H1 (cell line): Measurements from ENCODE around the gene CXCL12. TPM values are rescaled to one million over a fixed set of nuclear protein-coding genes. Genes with fewer than 3 reads are reported as not detected.

Source experiments
- CTCF ChIA-PET: fragments of 300-600 bp; sonication (Branson Sonifier 250); formaldehyde crosslinking; loops from one replicate; lab custom pipeline; 2021; ENCODE audit not compliant: partially characterized antibody; lab: Charles Lee
- POLR2A ChIA-PET: fragments of 300-600 bp; sonication (Branson Sonifier 250); formaldehyde crosslinking; loops from one replicate; lab custom pipeline; 2021; ENCODE audit warnings: inconsistent platforms; ENCODE audit not compliant: partially characterized antibody; lab: Charles Lee
- DNase-seq, 2 experiments: peaks; one replicate each; pipeline versions ENCODE4 v3.0.0 to v3.0.0-alpha.2; 2010 to 2022; ENCODE audit warnings: low spot score in 2 of 2, low read depth in 1 of 2, mixed read lengths in 1 of 2
- FAIRE-seq: peaks from 2 replicates; lab custom pipeline; 2011; peaks lifted over from hg19 to GRCh38; lab: Jason Lieb, UNC
- H2AFZ ChIP-seq: 2 replicates; pipeline ENCODE4 v1.8.1; 2012; ENCODE audit warnings: low read length, inconsistent platforms
- H2AK5ac ChIP-seq: 2 replicates; pipeline ENCODE4 v1.6.1; 2013; ENCODE audit warnings: low read depth, low read length
- H2BK120ac ChIP-seq: replicated peaks from 2 replicates; pipeline ENCODE3; 2013; ENCODE audit warnings: low read depth, low read length, inconsistent platforms
- H2BK12ac ChIP-seq: 2 replicates; pipeline ENCODE4 v1.6.1; 2013; ENCODE audit warnings: low read depth, low read length
- H2BK15ac ChIP-seq: 2 replicates; pipeline ENCODE4 v1.6.1; 2013; ENCODE audit warnings: low read length
- H2BK20ac ChIP-seq: 2 replicates; pipeline ENCODE4 v1.6.1; 2013; ENCODE audit warnings: low read length
- H2BK5ac ChIP-seq: 2 replicates; pipeline ENCODE4 v1.6.1; 2013; ENCODE audit warnings: low read depth, low read length
- H3K14ac ChIP-seq: 2 replicates; pipeline ENCODE4 v1.6.1; 2013; ENCODE audit warnings: inconsistent platforms; ENCODE audit not compliant: insufficient read length
- H3K18ac ChIP-seq: 2 replicates; pipeline ENCODE4 v1.6.1; 2013; ENCODE audit warnings: low read length; ENCODE audit errors: extremely low read depth
- H3K23ac ChIP-seq: 2 replicates; pipeline ENCODE4 v1.6.1; 2013; ENCODE audit warnings: inconsistent platforms; ENCODE audit not compliant: insufficient read length
- H3K23me2 ChIP-seq: 2 replicates; pipeline ENCODE4 v1.6.1; 2013; ENCODE audit warnings: low read depth, low read length
- H3K27ac ChIP-seq: 2 replicates; pipeline ENCODE4 v1.6.1; 2011; ENCODE audit warnings: low read depth, low read length, inconsistent platforms
- H3K27me3 ChIP-seq, 4 experiments: replicated peaks in 1 of 4; 1 replicate in 1 of 4; 2 replicates in 3 of 4; pipeline versions ENCODE4 v1.6.1 to v1.8.1; 2011 to 2013; ENCODE audit warnings: low read length in 3 of 4, mild to moderate bottlenecking in 3 of 4, inconsistent platforms in 2 of 4, mixed read lengths in 2 of 4, moderate library complexity in 1 of 4; ENCODE audit not compliant: control insufficient read depth in 3 of 4, insufficient read depth in 3 of 4; ENCODE audit errors: extremely low read depth in 1 of 4
- H3K36me3 ChIP-seq, 4 experiments: 2 replicates each; pipeline versions ENCODE4 v1.6.1 to v1.8.1; 2011 to 2013; ENCODE audit warnings: mild to moderate bottlenecking in 4 of 4, low read length in 3 of 4, moderate library complexity in 2 of 4, control low read depth in 1 of 4, inconsistent platforms in 1 of 4; ENCODE audit not compliant: insufficient read depth in 4 of 4, control insufficient read depth in 2 of 4
- H3K4ac ChIP-seq: replicated peaks from 2 replicates; pipeline ENCODE3; 2013; ENCODE audit warnings: low read length, low read depth, mixed read lengths, inconsistent platforms; ENCODE audit not compliant: insufficient read length
- H3K4me1 ChIP-seq, 4 experiments: replicated peaks in 1 of 4; 1 replicate in 1 of 4; 2 replicates in 3 of 4; pipeline versions ENCODE4 v1.6.1 to v1.8.1; 2011 to 2013; ENCODE audit warnings: low read length in 3 of 4, inconsistent platforms in 2 of 4, mixed read lengths in 1 of 4; ENCODE audit not compliant: insufficient read depth in 4 of 4, control insufficient read depth in 3 of 4
- H3K4me2 ChIP-seq, 2 experiments: 2 replicates each; pipeline versions ENCODE4 v1.6.1 to v1.8.1; 2011 to 2013; ENCODE audit warnings: low read depth in 2 of 2, low read length in 2 of 2, control low read depth in 1 of 2, inconsistent platforms in 1 of 2, mild to moderate bottlenecking in 1 of 2; ENCODE audit not compliant: insufficient read depth in 1 of 2
- H3K4me3 ChIP-seq, 4 experiments: fragments of 200-600, 300-600 bp in 1 of 4; sonication (generic), shearing (Covaris generic), sonication (Bioruptor Twin) in 1 of 4; 2 replicates each; pipeline versions ENCODE4 v1.5.1 to v1.8.1; 2011 to 2016; ENCODE audit warnings: low read length in 4 of 4, low read depth in 3 of 4, control low read depth in 2 of 4, inconsistent platforms in 2 of 4, mild to moderate bottlenecking in 2 of 4, mixed read lengths in 1 of 4, moderate library complexity in 1 of 4; ENCODE audit not compliant: insufficient read depth in 2 of 4; ENCODE audit errors: extremely low read depth in 1 of 4
- H3K56ac ChIP-seq: replicated peaks from 2 replicates; pipeline ENCODE3; 2013; ENCODE audit warnings: low read depth, mild to moderate bottlenecking, mixed read lengths, low read length, inconsistent platforms; ENCODE audit not compliant: insufficient read length
- H3K79me1 ChIP-seq: 2 replicates; pipeline ENCODE4 v1.6.1; 2013; ENCODE audit warnings: low read depth, low read length, control low read depth
- H3K79me2 ChIP-seq, 2 experiments: 2 replicates each; pipeline versions ENCODE4 v1.6.1 to v1.8.1; 2012 to 2013; ENCODE audit warnings: low read length in 2 of 2, mild to moderate bottlenecking in 2 of 2, inconsistent platforms in 1 of 2; ENCODE audit not compliant: insufficient read depth in 2 of 2, control insufficient read depth in 1 of 2
- H3K9ac ChIP-seq, 4 experiments: replicated peaks in 1 of 4; 1 replicate in 1 of 4; 2 replicates in 3 of 4; pipeline versions ENCODE4 v1.6.1 to v1.8.1; 2011 to 2013; ENCODE audit warnings: low read depth in 3 of 4, low read length in 3 of 4, control low read depth in 2 of 4, mild to moderate bottlenecking in 2 of 4, moderate library complexity in 2 of 4, inconsistent platforms in 1 of 4; ENCODE audit errors: extremely low read depth in 1 of 4
- H3K9me3 ChIP-seq, 2 experiments: 2 replicates each; pipeline versions ENCODE4 v1.6.1 to v1.8.1; 2012 to 2013; ENCODE audit warnings: mild to moderate bottlenecking in 2 of 2, moderate library complexity in 2 of 2, control low read depth in 1 of 2, inconsistent platforms in 1 of 2, low read depth in 1 of 2, low read length in 1 of 2, mixed read lengths in 1 of 2; ENCODE audit not compliant: insufficient read depth in 2 of 2
- H4K20me1 ChIP-seq, 2 experiments: replicated peaks in 1 of 2; 2 replicates each; pipeline versions ENCODE3 to v1.8.1; 2011 to 2013; ENCODE audit warnings: inconsistent platforms in 2 of 2, low read length in 2 of 2, mild to moderate bottlenecking in 1 of 2; ENCODE audit not compliant: insufficient read depth in 2 of 2, control insufficient read depth in 1 of 2
- H4K5ac ChIP-seq: 2 replicates; pipeline ENCODE4 v1.6.1; 2013; ENCODE audit warnings: low read length, low read depth, mixed read lengths, inconsistent platforms; ENCODE audit not compliant: insufficient read length
- H4K8ac ChIP-seq: 2 replicates; pipeline ENCODE4 v1.8.0; 2013; ENCODE audit warnings: mild to moderate bottlenecking, moderate library complexity, low read length, inconsistent platforms; ENCODE audit not compliant: insufficient read depth; ENCODE audit errors: extremely low read depth
- H4K91ac ChIP-seq: replicated peaks from 2 replicates; pipeline ENCODE3; 2013; ENCODE audit warnings: low read length, mixed read lengths, inconsistent platforms; ENCODE audit not compliant: insufficient read length
- E2F6 ChIP-seq: IDR thresholded peaks from 2 replicates; pipeline ENCODE4 v1.6.1; 2012; ENCODE audit warnings: inconsistent platforms
- FOSL1 ChIP-seq: IDR thresholded peaks from 2 replicates; pipeline ENCODE4 v1.6.1; 2011; ENCODE audit warnings: mild to moderate bottlenecking, low read depth, low read length, moderate library complexity; ENCODE audit not compliant: insufficient read depth
- HDAC6 ChIP-seq: IDR thresholded peaks from one replicate; pipeline ENCODE4 v1.7.1; 2012; ENCODE audit warnings: low read depth, mild to moderate bottlenecking, inconsistent platforms, low read length, moderate library complexity
- MAFK ChIP-seq: IDR thresholded peaks from 2 replicates; pipeline ENCODE4 v1.6.1; 2012; ENCODE audit warnings: low read depth, mild to moderate bottlenecking, improper control_type of control experiment, low read length
- NRF1 ChIP-seq: IDR thresholded peaks from 2 replicates; pipeline ENCODE4 v1.6.1; 2011; ENCODE audit warnings: mild to moderate bottlenecking, low read depth, low read length, improper control_type of control experiment
- RAD21 ChIP-seq, 2 experiments: IDR thresholded peaks in 1 of 2; conservative IDR thresholded peaks in 1 of 2; 2 replicates each; pipeline ENCODE4 v1.6.1; 2011; ENCODE audit warnings: low read depth in 2 of 2, low read length in 2 of 2, improper control_type of control experiment in 1 of 2, inconsistent platforms in 1 of 2, mild to moderate bottlenecking in 1 of 2, moderate library complexity in 1 of 2
- TAF1 ChIP-seq: IDR thresholded peaks from 2 replicates; pipeline ENCODE4 v1.6.1; 2011; ENCODE audit warnings: mild to moderate bottlenecking, low read depth, low read length
- TBP ChIP-seq: IDR thresholded peaks from 2 replicates; pipeline ENCODE4 v1.6.1; 2011; ENCODE audit warnings: low read depth, low read length, improper control_type of control experiment
- TCF12 ChIP-seq: IDR thresholded peaks from 2 replicates; pipeline ENCODE4 v1.6.1; 2011; ENCODE audit warnings: low read depth, mild to moderate bottlenecking, low read length
- WGBS, 2 experiments: shearing (Covaris generic) in 1 of 2; methylation state at CpG; one replicate each; pipeline versions ENCODE4 v1.1.6 to v1.1.7; 2013 to 2015; ENCODE audit warnings: low lambda C conversion rate in 2 of 2, mixed read lengths in 2 of 2, inconsistent platforms in 1 of 2, low coverage in 1 of 2, missing lambda C conversion rate in 1 of 2; ENCODE audit not compliant: insufficient replicate concordance in 2 of 2, insufficient coverage in 1 of 2, insufficient read length in 1 of 2; ENCODE audit errors: extremely low coverage in 1 of 2, missing lambda C conversion rate in 1 of 2; 5-methylcytosine and 5-hydroxymethylcytosine counted together
- polyA plus RNA-seq, 7 experiments: library from polyadenylated mRNA; depleted of rRNA in 3 of 7; stranded (reverse) in 5 of 7; unstranded in 2 of 7; fragments of >200 nt in 5 of 7; fragments of 200-250 nt in 2 of 7; gene quantifications; 1 replicate in 5 of 7; 2 replicates in 1 of 7; 4 replicates in 1 of 7; pipeline versions ENCODE4 v1.2.1 to v1.2.3, GENCODE V29; 2011 to 2013; ENCODE audit warnings: missing spikeins in 2 of 7, mixed read lengths in 2 of 7
- total RNA-seq: library from RNA; stranded (reverse); fragmentation: NEBNext Ultra II Directional; extraction: Animal tissue kit (Norgen Biotek cat#: 25700); gene quantifications from 2 replicates; pipeline ENCODE4 v1.2.1, GENCODE V29; 2021
- TF ChIP-seq, protein P1 (sequence below), 3 experiments: IDR thresholded peaks; 1 replicate in 2 of 3; 2 replicates in 1 of 3; pipeline versions ENCODE4 v1.5.1 to v1.6.1; 2011; ENCODE audit warnings: low read length in 3 of 3, mild to moderate bottlenecking in 3 of 3, inconsistent platforms in 2 of 3, low read depth in 1 of 3, moderate library complexity in 1 of 3; ENCODE audit not compliant: insufficient read depth in 1 of 3; ENCODE audit errors: control extremely low read depth in 1 of 3

The CXCL12 gene
- total and polyA plus RNA-seq, 2 of the 8 experiments (the other 6 are each of a cell fraction or from before 2014, with no cell fraction given), result 51.4 to 53.8 TPM

DNA sequence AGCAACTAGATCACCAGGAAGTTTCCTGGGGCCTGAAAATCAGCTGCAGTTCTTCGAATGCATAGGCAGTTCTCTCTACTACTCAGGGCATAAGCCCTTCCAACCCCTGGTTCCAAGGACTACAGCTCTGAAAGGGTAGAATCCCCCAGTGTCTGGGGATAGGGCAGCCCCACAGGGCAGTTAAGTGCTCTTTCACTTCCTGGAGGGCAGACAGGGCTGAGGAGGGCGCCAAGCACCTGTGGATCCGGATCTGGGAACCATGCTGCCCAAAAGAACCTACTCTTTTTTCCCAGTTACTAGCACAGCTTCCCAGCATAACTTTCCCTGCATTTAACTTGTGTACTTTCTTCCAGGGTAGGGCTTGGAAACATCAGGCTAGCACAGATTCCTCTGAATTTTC, 41.1 kb downstream of the CXCL12 start:
- no peak overlapping the region for H4K91ac ChIP-seq
- peaks cover 0 to 12% (median 4%) of the 10 kb centered on the region in 4 experiments; a peak in 3 of 7 replicates for H3K4me1 ChIP-seq
- H3K56ac ChIP-seq, result no peak overlapping the region
- no peaks in the 10 kb centered on the region for H3K9me3 ChIP-seq
- H2BK5ac ChIP-seq, result no peak overlapping the region
- H3K27me3 ChIP-seq, result no peaks in the 10 kb centered on the region
- no peak overlapping the region for H3K4me3 ChIP-seq
- no peaks in the 10 kb centered on the region for H3K36me3 ChIP-seq
- no peak overlapping the region for H2BK120ac ChIP-seq
- H3K79me1 ChIP-seq, result no peaks in the 10 kb centered on the region
- no peak overlapping the region for H3K4me2 ChIP-seq
- H2AK5ac ChIP-seq, result no peak overlapping the region
- FAIRE-seq, result no peak
- H3K14ac ChIP-seq, result no peak overlapping the region
- H2BK20ac ChIP-seq, result no peak overlapping the region
- H2BK15ac ChIP-seq, result no peak overlapping the region
- H2BK12ac ChIP-seq, result no peak overlapping the region
- no peak overlapping the region; a peak in 1 of 7 replicates for H3K9ac ChIP-seq
- ChIA-PET POLR2A (interaction anchor here (0.7 kb wide), 1 partner anchor 19 kb away, joined by 3 read pairs; no protein-coding TSS in a partner anchor), CTCF (interaction anchor here (0.6 to 3.1 kb wide), 7 partner anchors 11 to 986 kb away, joined by 3 to 8 read pairs (median 3); no protein-coding TSS in a partner anchor)
- no peak overlapping the region for H2AFZ ChIP-seq
- no peak for DNase-seq
- H3K4ac ChIP-seq, result no peak overlapping the region
- no peaks in the 10 kb centered on the region for H3K79me2 ChIP-seq
- peak overlapping the region; percentile 38; the same call in 1 of the 2 replicates for H3K18ac ChIP-seq
- 61% methylated on average over 3 of the region's 3 CpGs; no CpG with 5 or more reads in 1 of the 2 experiments for WGBS, 2 experiments
- no peak overlapping the region for H3K27ac ChIP-seq
- no peak overlapping the region for H3K23ac ChIP-seq
- no peaks in the 10 kb centered on the region for H3K23me2 ChIP-seq
- no peak overlapping the region for H4K8ac ChIP-seq
- H4K20me1 ChIP-seq, result no peaks in the 10 kb centered on the region
- H4K5ac ChIP-seq, result no peak overlapping the region
- TF ChIP-seq TAF1 (no peak), NRF1 (no peak), TBP (0 out of 2 replicates have a peak, but pooled peaks have one; percentile 28), E2F6 (no peak), FOSL1 (no peak), TCF12 (no peak), MAFK (no peak), HDAC6 (no peak), RAD21 (IDR thresholded peaks at IDR 0.05 in 1 of 2, conservative IDR thresholded peaks at IDR 0.05 in 1 of 2; ENCODE audit: low read depth in 2 of 2, low read length in 2 of 2) (peak; percentile 64 to 69)
- TF ChIP-seq, protein P1, sequence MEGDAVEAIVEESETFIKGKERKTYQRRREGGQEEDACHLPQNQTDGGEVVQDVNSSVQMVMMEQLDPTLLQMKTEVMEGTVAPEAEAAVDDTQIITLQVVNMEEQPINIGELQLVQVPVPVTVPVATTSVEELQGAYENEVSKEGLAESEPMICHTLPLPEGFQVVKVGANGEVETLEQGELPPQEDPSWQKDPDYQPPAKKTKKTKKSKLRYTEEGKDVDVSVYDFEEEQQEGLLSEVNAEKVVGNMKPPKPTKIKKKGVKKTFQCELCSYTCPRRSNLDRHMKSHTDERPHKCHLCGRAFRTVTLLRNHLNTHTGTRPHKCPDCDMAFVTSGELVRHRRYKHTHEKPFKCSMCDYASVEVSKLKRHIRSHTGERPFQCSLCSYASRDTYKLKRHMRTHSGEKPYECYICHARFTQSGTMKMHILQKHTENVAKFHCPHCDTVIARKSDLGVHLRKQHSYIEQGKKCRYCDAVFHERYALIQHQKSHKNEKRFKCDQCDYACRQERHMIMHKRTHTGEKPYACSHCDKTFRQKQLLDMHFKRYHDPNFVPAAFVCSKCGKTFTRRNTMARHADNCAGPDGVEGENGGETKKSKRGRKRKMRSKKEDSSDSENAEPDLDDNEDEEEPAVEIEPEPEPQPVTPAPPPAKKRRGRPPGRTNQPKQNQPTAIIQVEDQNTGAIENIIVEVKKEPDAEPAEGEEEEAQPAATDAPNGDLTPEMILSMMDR (IDR thresholded peaks at IDR 0.05; ENCODE audit: control extremely low read depth in 1 of 3, insufficient read depth in 1 of 3, low read depth in 1 of 3, low read length in 3 of 3), result peak; percentile 28 to 40 (median 36); a peak in 3 of 4 replicates
